COR-L47 (cell line): ENCODE measurements around the gene DLG5.

Experiments
- DNase-seq: peaks from one replicate; lab custom pipeline; 2025; lab: John Stamatoyannopoulos, UW

Gene DLG5, protein sequence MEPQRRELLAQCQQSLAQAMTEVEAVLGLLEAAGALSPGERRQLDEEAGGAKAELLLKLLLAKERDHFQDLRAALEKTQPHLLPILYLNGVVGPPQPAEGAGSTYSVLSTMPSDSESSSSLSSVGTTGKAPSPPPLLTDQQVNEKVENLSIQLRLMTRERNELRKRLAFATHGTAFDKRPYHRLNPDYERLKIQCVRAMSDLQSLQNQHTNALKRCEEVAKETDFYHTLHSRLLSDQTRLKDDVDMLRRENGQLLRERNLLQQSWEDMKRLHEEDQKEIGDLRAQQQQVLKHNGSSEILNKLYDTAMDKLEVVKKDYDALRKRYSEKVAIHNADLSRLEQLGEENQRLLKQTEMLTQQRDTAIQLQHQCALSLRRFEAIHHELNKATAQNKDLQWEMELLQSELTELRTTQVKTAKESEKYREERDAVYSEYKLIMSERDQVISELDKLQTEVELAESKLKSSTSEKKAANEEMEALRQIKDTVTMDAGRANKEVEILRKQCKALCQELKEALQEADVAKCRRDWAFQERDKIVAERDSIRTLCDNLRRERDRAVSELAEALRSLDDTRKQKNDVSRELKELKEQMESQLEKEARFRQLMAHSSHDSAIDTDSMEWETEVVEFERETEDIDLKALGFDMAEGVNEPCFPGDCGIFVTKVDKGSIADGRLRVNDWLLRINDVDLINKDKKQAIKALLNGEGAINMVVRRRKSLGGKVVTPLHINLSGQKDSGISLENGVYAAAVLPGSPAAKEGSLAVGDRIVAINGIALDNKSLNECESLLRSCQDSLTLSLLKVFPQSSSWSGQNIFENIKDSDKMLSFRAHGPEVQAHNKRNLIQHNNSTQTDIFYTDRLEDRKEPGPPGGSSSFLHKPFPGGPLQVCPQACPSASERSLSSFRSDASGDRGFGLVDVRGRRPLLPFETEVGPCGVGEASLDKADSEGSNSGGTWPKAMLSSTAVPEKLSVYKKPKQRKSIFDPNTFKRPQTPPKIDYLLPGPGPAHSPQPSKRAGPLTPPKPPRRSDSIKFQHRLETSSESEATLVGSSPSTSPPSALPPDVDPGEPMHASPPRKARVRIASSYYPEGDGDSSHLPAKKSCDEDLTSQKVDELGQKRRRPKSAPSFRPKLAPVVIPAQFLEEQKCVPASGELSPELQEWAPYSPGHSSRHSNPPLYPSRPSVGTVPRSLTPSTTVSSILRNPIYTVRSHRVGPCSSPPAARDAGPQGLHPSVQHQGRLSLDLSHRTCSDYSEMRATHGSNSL (N-terminal part only)

DNA sequence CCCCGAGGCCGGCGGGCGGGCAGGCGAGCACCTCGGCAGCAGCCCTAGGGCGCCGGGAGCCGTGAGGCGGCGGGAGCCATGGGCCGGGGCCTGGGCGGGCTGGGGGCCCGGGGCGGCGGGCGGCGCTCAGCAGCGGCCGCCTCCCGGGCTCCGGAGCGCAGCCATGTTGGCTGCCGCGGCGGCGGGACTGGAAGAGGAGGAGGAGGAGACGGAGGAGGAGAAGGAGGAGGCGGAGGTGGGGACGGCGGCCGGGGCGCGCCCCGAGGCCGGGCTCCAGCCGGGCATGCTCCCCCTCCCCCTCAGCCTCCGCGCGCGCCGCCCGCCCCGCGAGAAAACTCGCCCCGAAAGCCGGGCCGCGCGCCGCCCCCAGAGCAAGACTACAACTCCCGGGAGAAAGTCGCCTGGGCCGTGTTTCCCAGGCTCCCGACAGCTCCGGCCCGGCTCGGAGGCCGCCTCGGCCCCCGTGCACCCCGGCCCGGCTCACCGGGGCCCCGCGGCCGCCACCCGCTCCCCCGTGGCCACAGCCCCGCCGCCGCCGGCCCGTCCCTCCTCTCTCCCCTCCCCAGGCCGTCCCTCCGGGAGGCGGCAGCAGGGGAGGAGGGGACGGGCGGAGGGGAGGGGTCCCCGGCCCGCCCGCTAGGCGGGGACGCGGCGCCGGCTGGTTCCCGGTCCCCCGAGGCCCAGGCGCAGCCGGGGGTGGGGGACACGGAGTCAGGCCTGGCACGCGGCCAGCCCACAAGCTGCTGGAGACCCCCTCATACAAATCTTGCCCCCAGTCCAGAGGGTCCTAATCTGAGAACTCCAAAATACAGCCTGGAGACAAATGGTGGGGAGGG is at the start of gene DLG5:
Gene DLG5 (minus strand): TSS at position 190 of the 836 bp plus-strand sequence. CDS start 235 bp downstream, outside the sequence.
- no peak for DNase-seq

DNA sequence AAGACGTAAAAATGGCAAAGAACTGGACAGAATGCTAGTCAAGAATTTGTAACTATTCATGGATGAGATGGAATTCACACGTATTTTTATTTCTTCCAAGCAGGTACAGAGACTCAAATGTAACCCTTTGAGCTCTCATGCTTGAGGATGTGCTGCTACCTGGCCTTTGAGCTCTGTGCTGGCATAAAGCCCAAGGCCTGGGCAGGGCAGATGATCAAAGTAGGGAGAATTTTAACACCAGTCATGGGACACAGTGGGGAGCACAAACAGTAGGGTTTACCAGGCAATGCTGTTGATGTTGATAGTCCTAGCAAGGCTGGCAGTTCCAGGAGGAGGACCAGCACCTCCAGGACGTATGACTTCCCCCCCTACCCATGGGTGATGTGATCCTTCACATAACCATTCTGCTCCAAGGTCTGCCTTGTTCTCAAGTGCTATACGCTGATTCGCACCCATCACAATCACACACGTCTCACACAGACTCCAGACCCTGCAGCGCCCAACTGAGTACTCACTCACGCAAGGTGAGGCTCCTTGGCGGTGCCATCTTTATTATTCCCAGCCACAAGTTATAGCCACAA is 48.6 kb upstream of the DLG5 start:
- DNase-seq = no peak

DNA sequence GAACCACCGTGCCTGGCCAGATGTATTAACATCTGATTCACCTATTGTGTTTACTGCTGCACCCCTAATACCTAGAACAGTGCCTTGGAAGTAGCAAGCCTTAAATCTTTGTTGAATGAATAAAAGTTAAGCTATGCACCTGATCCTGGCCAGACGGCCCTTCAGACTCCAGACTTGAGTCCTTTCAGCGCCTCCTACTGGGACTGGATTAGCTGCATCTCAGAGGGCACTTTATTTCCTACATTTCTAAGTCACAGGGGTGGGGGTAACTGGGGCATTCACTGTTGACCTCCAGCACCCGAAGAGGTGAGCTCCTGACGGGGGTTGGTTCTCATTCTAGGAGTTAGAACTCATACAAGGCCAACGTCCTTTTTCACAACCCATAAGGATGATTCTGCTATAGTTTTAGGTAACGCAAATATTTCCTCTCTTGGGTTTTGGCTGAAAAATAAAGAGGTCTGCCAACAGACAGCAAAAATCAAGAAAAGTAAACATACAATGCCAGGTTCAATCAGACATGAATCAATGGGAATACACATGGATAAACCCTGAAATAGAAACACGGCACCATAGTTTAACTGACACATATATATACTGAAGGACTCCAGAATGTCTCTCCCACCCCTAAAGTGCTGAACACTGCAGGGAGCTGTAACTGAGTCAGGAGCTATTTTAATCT is 48.0 kb upstream of the DLG5 start:
- no peak for DNase-seq

DNA sequence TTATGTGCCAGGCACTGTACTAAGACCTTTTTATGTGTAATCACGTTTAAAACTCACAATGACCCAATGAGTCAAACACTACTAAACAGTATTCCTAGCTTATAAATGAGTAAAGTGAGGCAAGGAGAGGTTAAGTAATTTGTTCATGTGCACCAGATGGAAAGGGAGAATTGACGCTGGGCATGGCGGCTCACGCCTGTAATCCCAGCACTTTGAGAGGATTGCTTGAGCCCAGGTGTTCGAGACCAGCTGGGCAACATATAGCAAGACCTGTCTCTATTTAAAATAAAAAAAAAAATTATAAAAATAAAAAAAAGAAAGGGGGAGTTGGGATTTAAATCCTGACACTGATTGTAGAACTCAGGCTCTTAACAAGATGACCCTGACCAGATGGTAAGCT is 46.7 kb upstream of the DLG5 start:
- DNase-seq = no peak

DNA sequence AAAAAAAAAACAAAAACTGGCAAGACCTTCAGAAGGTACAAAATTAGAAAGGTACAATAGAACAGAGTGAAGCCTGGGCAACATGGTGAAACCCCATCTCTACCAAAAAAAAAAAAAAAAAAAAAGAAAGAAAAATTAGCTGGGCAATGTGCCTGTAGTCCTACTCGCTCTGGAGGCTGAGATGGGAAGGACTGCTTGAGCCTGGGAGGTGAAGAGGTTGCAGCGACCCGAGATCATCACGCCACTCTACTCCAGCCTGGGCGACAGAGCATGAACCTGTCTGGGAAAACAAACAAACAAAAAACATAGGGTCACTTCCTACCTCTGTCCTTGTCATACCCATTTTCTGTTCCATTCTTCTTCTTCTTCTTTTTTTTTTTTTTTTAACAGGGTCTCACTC is 45.6 kb upstream of the DLG5 start:
- DNase-seq = no peak

DNA sequence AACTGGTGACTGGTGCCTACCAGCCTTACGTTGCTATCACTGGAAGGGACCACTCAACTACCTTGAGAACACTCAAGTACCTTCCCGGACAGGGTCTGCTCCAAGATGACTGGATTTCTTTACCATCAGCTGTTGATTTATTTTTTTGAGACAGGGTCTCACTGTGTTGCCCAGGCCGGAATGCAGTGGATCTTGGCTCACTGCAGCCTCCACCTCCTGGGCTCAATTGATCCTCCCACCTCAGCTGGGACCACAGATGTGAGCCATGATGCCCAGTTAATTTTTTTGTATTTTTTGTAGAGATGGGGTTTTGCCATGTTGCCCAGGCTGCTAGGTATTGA is 45.2 kb upstream of the DLG5 start:
- DNase-seq = no peak

DNA sequence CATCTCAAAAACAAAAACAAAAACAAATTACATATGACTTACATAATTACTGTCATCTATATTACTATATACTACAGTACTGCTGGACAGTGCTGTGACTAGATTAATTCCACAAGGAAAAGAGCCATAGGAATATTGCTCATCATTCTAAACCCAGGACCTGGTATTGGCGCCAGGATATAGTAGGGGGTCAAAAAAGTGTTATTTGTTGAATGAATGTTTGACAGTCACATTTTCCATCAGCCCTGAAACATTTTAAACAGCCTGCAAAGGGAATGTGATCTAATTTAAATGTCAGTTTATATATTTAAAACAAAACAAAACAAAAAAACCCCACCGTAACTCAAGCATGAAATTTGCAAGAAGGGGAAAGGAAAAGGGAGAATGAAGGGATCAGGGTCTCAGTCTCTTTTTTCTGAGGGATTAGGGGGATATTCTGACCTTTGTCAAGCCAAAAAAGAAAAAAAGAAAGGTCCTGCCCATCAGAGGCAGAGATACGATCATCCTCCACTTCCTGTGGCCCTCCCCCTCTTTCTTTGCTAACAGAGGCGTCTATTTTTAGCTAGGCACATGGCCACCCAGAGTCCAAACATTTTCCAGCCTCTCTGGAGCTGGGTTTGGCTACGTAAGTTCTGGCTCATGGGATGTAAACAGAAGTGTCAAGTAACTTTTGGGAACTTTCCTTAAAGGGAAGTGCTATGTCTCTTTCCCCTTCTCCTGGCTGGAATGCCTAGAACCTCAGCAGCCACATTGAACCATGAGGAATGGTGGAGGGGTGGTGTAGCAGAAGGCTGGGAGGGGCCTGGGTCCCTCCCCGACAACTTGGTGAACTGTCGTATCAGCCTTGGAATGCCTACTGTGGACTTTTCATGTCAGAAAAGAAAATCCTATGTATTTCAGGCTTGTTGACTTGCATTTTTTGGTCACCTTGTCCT is 44.6 kb upstream of the DLG5 start:
- no peak for DNase-seq

DNA sequence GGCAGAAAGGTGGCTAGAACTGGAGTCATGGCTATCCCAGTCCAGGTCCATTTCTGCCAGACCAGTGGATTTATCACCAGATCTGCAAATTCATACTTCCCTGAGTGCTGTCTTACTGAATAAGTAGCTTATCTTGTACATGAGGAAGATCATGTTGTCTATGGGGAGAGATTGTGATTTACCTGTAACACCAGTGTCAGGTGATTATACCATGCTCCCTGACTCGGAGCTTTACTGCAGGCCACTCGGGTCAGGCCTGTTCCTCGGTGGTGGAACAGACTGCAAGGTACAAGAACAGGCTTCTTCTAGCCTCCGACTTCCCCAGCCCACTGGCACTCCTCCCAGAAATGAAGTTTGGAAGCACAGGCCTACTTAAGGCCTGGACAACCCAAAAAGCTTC is 42.6 kb upstream of the DLG5 start:
- no peak for DNase-seq

DNA sequence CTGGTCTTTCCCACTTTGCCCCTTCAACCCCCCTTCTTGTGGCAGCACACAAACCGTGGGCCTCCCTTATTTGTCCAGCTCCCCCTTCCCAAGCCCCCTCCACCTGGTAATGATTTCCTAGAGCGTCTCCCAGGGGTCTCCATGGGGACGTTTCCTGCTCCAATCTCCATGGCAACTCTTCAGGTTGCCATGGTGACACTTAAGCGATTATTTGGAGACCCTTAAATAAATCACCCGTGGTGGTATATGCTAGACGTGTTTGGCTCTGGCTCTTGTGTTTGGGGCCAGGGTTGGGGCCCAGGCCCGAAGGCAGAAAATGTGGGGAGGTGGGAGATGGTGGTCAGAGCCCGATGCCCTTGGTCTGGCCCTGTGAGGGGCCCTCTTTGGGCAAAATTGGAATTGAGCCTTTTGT is 41.1 kb upstream of the DLG5 start:
- no peak for DNase-seq

DNA sequence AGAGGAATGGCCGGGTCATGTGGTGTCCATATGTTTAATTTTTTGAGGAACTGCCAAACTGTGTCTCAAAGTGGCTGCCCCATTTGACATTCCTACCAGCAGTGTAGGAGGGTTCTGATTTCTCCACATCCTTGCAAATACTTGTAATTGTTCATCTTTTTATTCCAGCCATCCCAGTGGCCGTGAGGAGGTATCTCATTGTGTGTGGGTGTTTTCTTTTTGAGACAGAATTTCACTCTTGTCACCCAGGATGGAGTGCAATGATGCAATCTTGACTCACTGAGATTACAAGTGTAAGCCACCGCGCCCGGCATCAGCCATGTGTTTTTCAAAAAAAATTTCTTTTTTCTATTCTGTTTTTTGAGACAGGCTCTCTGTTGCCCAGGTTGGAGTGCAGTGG is 38.7 kb upstream of the DLG5 start:
- DNase-seq = no peak

DNA sequence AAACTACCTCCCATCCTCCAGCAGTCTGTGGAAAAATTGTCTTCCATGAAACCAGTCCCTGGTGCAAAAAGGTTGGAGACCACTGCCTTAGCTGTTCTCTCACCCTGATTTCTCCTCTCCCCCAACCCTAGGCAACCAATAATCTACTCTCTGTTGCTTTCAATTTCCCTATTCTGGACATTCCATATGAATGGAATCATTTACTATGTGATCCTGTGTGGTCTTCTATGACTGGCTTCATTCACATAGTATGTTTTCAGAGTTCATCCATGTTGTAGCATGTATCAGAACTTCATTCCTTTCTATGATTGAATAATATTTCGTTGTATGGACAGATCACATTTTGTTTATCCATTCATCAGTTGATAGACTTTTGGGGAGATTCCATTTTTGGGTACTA is 38.3 kb upstream of the DLG5 start:
- DNase-seq = no peak

DNA sequence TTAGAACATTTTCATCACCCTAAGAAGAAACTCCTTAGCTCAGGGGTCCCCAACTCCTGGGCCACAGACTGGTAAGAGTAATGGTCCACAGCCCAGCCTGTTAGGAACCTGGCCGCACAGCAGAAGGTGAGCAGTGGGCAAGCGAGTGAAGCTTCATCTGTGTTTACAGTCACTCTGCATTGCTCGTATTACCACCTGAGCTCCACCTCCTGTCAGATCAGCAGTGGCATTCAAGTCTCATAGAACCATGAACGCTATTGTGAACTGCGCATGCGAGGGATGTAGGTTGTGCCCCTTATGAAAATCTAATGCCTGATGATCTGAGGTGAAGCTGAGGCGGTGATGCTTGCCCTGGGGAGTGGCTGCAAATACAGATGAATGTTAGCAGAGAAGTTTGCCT is 37.3 kb upstream of the DLG5 start:
- DNase-seq = no peak

DNA sequence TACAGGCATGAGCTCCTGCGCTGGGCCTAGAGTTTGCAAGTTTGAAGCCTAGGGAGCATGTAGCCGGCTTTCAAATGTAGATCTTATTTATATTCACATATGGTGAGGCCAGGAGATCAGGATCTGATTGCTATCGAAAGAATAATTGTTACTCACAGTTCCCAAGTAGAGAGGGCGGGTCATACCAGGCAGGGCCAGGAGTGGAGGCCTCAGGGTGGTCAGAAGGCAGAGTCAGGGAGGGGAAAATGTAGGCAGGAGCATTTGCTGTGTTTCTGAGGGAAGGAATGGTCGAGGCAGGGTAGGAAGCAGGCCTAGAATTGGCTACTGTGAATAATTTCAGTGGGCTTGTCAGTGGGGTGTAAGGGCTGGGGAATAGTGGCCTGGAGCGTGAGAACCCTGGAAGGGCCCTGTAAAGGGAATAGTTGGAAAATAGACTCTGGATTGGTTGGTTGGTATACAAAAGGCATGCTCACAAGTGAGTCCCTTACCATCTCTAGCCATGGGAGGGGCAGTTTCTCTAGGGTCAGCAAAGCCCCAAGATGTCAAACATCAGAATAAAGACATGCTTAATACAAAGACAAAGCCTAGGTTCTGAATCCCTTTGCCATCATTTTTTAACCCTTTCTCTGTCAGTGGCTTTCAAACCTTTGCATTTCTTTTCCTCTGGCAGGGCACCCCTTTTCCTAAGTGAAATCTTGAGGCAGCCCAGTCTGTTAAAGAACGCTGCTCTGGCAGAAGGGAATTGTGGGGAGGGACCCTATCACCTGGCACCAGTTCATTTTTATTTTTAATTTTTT is 36.0 kb upstream of the DLG5 start:
- no peak for DNase-seq

DNA sequence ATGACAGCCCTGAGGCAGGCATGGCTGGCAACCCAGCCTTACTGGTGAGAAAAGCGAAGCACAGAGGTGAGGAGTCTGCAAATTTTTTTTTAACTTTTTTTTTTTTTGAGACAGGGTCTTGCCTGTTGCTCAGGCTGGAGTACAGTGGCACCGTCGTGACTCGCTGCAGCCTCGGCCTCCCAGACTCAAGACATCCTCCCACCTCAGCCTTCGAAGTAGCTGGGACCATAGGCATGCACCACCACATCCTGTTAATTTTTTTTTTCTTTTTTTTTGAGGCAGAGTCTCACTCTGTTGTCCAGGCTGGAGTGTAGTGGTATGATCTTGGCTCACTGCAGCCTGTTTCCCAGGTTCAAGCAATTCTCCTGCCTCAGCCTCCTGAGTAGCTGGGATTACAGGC is 35.1 kb upstream of the DLG5 start:
- DNase-seq = no peak

DNA sequence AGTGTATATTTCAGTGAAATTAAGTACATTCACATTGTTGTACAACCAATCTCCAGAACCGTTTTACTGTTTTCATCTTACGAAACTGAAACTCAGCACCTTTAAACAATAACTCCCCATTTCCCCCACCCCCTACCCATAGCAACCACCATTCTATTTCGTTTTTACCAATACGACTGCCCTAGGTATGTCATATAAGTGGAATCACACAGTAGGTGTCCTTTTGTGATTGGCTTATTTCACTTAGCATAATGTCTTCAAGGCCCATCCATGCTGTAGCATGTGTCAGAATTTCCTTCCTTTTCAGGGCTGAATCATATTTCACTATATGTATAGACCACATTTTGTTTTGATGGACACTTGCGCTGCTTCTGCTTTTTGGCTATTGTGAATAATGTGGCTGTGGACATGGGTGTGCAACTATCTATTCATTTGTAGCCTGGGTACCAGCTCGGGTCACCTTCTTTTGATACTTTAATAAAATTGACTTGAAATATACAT is 34.3 kb upstream of the DLG5 start:
- DNase-seq = no peak

DNA sequence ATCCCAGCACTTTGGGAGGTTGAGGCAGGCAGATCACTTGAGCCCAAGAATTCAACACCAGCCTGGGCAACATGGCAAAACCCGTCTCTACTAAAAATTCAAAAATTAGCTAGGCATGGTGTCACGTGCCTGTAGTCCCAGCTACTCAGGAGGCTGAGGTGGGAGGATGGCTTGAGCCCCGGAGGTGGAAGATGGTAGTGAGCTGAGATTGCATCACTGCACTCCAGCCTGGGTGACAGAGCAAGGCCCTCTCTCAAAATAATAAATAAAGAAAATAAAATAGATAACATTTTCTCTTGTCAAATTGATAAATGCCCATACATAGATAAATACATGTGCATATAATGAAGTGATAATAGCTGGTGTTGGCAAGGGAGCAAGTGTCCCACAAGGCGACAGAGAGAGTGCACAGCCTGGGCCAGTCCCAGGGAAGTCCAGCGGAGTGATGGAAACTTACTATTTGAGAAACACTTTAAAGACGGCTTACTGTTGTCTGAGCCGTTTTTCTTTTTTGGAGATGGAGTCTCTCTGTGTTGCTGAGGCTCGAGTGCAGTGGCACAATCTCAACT is 33.4 kb upstream of the DLG5 start:
- DNase-seq = no peak

DNA sequence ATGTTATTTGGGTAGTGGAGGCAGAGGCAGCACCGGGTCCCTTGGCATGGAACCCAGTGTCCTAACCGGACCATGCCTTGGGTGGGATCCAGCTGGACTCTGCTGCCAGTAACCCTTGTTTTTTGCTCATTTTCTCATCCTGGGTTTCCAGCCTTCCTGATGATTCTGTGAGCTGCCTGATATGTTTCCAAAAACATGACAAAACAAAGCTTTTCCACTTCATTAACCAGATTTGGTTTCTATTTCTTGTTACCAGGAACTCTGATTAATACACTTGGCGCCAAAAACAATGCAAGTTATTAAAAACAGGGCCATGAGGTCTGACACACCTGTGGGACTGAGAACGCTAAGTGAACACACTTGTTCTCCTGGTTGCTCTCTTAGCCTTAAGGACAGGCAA is 32.8 kb upstream of the DLG5 start:
- no peak for DNase-seq

DNA sequence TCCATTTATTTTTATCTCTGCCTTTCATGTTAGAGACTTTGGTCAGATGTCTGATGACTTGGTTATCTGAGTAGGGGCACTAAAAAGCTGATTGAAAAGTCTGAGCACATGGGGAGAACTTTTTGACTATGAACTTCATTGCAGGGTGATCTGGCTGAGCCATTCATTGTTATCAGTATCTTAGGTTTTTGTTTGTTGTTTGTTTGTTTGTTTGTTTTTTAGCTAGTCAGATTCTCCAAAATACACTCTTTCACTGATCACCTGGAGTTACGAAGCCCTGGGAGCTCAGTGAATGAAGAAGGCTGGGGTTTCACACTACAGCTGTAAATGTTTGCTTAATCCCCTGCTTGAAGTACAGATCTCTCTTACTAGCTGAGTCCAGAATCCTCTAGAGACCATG is 28.6 kb upstream of the DLG5 start:
- no peak for DNase-seq
